GM21723 (cell line): ENCODE data around the gene LMNTD1.

Experiments
- ATAC-seq: cut with Tn5 transposase; IDR thresholded peaks from one replicate; pipeline ENCODE4 v1.9.1; 2021; ENCODE audit warnings: mild to moderate bottlenecking, moderate library complexity; ENCODE audit not compliant: unreplicated experiment

Gene LMNTD1

GRCh38 chr12:25556153-25556552 is 3.1 kb upstream of the LMNTD1 start:
- ATAC-seq = no peak

GRCh38 chr12:25552681-25553080 is 402 bp downstream of the LMNTD1 start:
- ATAC-seq = no peak

- ATAC-seq = no peak
These were observed 2.9 kb downstream of the LMNTD1 start for GRCh38 chr12:25550186-25550585.

GRCh38 chr12:25549120-25549519 is 4.0 kb downstream of the LMNTD1 start:
- no peak for ATAC-seq

- no peak for ATAC-seq
These were observed 6.8 kb downstream of the LMNTD1 start for GRCh38 chr12:25546318-25546717.

- no peak for ATAC-seq
These were observed 19.9 kb downstream of the LMNTD1 start for GRCh38 chr12:25533150-25533549.

GRCh38 chr12:25531502-25532052 is 21.5 kb downstream of the LMNTD1 start:
- ATAC-seq = no peak

GRCh38 chr12:25529738-25530137 is 23.3 kb downstream of the LMNTD1 start:
- no peak for ATAC-seq

GRCh38 chr12:25526778-25527177 is 26.3 kb downstream of the LMNTD1 start:
- no peak for ATAC-seq

GRCh38 chr12:25524366-25524765 is 28.7 kb downstream of the LMNTD1 start:
- no peak for ATAC-seq

- no peak for ATAC-seq
These were observed 31.3 kb downstream of the LMNTD1 start for GRCh38 chr12:25521625-25522256.

GRCh38 chr12:25518512-25518911 is 34.6 kb downstream of the LMNTD1 start:
- no peak for ATAC-seq

- no peak for ATAC-seq
These were observed 48.3 kb downstream of the LMNTD1 start for GRCh38 chr12:25504744-25505143.

- ATAC-seq = no peak
These were observed 49.4 kb downstream of the LMNTD1 start for GRCh38 chr12:25503666-25504065.

- no peak for ATAC-seq
These were observed 50.5 kb downstream of the LMNTD1 start for GRCh38 chr12:25502596-25502995.

- no peak for ATAC-seq
These were observed 51.0 kb downstream of the LMNTD1 start for GRCh38 chr12:25502118-25502517.

GRCh38 chr12:25501549-25501948 is 51.5 kb downstream of the LMNTD1 start:
- ATAC-seq = no peak

- ATAC-seq = no peak
These were observed 52.4 kb downstream of the LMNTD1 start for GRCh38 chr12:25500651-25501050.

GRCh38 chr12:25497021-25497420 is 56.1 kb downstream of the LMNTD1 start:
- no peak for ATAC-seq

- ATAC-seq = no peak
These were observed 56.9 kb downstream of the LMNTD1 start for GRCh38 chr12:25496098-25496587.

- no peak for ATAC-seq
These were observed 57.6 kb downstream of the LMNTD1 start for GRCh38 chr12:25495331-25496097.

GRCh38 chr12:25494926-25495325 is 58.2 kb downstream of the LMNTD1 start:
- ATAC-seq = no peak
